ENCODE data around the gene PTPRE. TPM values are rescaled to one million over a fixed set of nuclear protein-coding genes. Genes with fewer than 3 reads are reported as not detected.

Gene PTPRE
- total RNA-seq, 1 experiment from 2014 or later = 0.70 TPM

DNA sequence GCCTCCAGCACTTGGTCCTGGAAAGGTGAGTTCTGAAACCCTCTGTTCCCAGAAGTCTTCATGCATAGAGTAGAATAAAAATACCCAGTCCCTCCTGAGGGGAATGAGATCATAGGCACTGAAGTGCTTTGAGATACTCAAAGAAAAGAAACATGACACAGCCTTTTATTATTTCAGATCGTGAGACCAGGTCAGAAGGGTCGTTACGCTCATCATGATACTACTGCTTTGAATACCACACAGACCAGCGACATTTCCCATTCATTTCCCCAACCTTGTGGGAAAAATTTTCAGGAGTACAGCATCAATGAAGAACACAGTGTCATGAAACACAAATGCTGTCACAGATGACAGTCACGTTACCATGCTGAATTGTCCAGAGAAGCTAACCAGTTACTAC is 29.2 kb upstream of the PTPRE start:
- Histone ChIP-seq H3K4ac (ENCODE audit: low read depth, low read length) (no peak overlapping the region), H2BK120ac (ENCODE audit: low read depth, low read length, poor library complexity, severe bottlenecking) (no peak overlapping the region), H3K14ac (ENCODE audit: insufficient read depth, low read length) (no peak overlapping the region), H4K20me1 (ENCODE audit: control insufficient read depth, insufficient read depth, insufficient read length) (no peaks in the 10 kb centered on the region), H4K5ac (ENCODE audit: insufficient read length, low read depth, low read length) (no peak overlapping the region), H3K4me1 (ENCODE audit: insufficient read depth, low read length) (no peaks in the 10 kb centered on the region), H3K27ac (ENCODE audit: insufficient read length, low read depth, low read length) (no peak overlapping the region), H2BK12ac (ENCODE audit: insufficient read length, low read depth, low read length) (no peak overlapping the region), H3K18ac (ENCODE audit: insufficient read length, low read depth, low read length) (no peak overlapping the region), H3K79me2 (ENCODE audit: insufficient read depth, low read length) (no peaks in the 10 kb centered on the region), H3K9ac (ENCODE audit: extremely low read depth, insufficient read length, low read length) (no peak overlapping the region), H3K23ac (ENCODE audit: insufficient read length, low read depth, low read length) (no peak overlapping the region), H3K23me2 (ENCODE audit: insufficient read length, low read depth, low read length, poor library complexity, severe bottlenecking) (no peaks in the 10 kb centered on the region), H4K91ac (ENCODE audit: insufficient read length, low read depth, low read length) (no peak overlapping the region), H2BK5ac (ENCODE audit: insufficient read length, low read length) (no peak overlapping the region), H3K4me2 (ENCODE audit: insufficient read depth, insufficient read length, low read length) (no peak overlapping the region), H2BK20ac (ENCODE audit: low read depth, low read length, poor library complexity, severe bottlenecking) (no peak overlapping the region), H3K9me3 (ENCODE audit: control insufficient read depth, low read depth, low read length) (no peaks in the 10 kb centered on the region), H3T11ph (ENCODE audit: low read length) (no peak overlapping the region), H3K56ac (ENCODE audit: insufficient read length, low read depth, low read length) (no peak overlapping the region), H2AK5ac (ENCODE audit: insufficient read length, low read length) (no peak overlapping the region), H4K8ac (replicated peaks; ENCODE audit: insufficient read length, low read depth, low read length) (no peak overlapping the region), H3K27me3 (ENCODE audit: insufficient read depth, low read length) (no peaks in the 10 kb centered on the region), H3K79me1 (ENCODE audit: insufficient read depth, low read depth, low read length, poor library complexity, severe bottlenecking) (no peaks in the 10 kb centered on the region), H2BK15ac (ENCODE audit: low read depth, low read length) (no peak overlapping the region), H2AFZ (ENCODE audit: low read length) (no peak overlapping the region)
- H3K27me3 Mint-ChIP-seq (ENCODE audit: low read depth) = no peaks in the 10 kb centered on the region
- no peaks in the 10 kb centered on the region for H3K9me3 Mint-ChIP-seq
- no peak for DNase-seq
- no peak overlapping the region for H3K4me3 Mint-ChIP-seq
- no CpG with 5 or more reads among the region's 5 CpGs for WGBS (ENCODE audit: extremely low coverage, insufficient read length, low lambda C conversion rate)
- H3K36me3 Mint-ChIP-seq (ENCODE audit: insufficient read depth in 1 of 3, low read depth in 3 of 3) = no peaks in the 10 kb centered on the region
- no peak overlapping the region for H3K27ac Mint-ChIP-seq
- H3K4me1 Mint-ChIP-seq = no peaks in the 10 kb centered on the region
- TF ChIP-seq CTCF (conservative IDR thresholded peaks at IDR 0.05) = no peak

All from H9 (cell line).